GM12801 (cell line): ENCODE data around the gene FBXO24.

Experiments
- CTCF ChIP-seq: IDR thresholded peaks from one replicate; pipeline ENCODE4 v1.5.1; 2011; ENCODE audit warnings: control low read depth; ENCODE audit not compliant: insufficient read length; ENCODE audit errors: extremely low read depth

The FBXO24 gene

DNA sequence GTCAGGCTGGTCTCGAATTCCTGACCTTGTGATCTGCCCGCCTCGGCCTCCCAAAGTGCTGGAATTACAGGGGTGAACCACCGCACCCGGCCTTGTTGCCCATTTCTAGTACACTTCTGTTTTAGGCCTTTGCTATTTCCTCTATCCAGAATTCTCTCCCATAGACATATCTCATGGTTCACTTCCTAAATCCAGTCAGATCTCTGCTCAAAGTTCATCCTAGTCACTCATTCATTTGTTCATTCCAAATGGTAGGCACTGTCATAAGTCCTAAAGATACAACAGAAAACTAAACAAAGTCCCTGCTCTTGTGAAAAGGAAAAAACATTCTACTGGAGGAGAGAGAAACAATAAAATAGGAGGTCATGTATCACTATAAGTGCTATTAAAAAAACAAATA, 23.8 kb downstream of the FBXO24 start:
- TF ChIP-seq CTCF: no peak

DNA sequence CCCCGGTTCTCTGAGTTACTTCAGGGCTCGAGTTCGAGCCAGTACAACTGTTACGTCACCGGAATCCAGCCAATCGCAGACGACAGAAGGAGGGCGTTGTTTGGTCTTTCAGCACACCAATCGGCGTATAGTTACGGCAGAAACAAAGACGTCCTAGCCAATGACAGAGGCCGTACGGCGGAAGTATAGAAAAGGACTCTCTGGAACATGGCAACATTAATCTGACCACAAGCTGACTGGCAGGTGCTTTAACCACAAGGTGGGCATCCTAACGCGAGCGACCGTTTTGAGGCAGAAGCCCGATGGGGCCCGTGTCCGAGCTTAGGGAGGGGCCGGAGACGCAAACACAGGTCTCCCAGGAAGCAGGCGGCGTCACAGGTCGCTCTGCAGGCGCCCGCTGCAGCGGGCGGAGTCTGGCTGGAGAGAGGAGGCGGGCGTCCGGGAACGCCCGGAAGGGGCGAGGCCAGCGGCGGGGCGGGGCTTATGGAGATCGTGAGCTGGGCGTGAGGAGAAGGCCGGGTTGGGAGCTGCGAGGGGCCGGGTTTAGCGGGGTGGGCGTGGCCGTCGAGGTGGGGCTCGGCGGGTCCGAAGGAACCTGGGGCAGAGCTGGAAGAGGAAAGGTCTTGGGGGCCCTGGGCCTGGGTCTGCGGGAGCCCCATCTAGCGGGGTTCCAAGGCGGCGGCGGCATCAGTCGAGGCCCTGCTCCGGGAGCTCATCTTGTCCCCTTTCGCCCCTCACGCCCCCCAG, 26.0 kb downstream of the FBXO24 start, which contains the start of gene MOSPD3:
Gene MOSPD3, plus strand, starts transcription at position 558 of the 747 bp plus-strand sequence. CDS start 252 bp downstream, outside the sequence.
- no peak for TF ChIP-seq CTCF

GRCh38 chr7:100612730-100613390, 26.7 kb downstream of the FBXO24 start:
- TF ChIP-seq CTCF: no peak

DNA sequence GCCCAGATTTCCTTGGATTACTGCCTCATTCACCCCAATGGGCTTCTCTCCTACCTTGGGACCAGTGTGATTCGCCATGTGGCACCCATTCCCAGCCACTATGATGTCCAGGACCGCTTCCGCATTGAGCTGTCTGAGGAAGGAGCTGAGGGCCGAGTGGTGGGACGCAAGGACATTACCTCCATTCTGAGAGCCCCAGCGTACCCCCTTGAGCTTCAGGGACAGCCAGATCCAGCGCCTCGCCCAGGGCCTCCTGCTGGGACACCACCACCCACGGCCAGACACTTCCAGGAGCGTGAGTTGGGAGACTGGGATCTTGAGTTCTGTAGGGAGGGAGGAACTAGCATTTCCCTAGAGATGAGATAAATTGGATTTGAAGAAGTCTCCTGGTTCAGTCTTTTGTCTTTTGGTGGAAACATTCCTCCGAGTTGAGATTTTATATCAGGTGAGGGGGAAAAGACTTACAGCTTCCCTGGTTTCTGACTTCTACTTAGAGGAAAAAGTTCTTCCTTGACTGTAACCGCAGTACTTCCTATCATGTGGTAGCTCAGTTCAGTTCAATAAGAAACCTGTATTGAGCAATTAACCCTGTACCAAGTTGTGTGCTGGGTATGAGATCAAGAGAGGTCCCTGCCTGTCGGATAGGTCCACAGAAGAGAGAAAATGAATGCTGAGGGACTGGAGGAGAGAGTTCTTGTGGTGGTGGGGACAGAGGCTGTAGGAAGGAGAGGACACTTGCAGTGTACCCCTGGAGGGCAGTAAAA, 27.5 kb downstream of the FBXO24 start:
- TF ChIP-seq CTCF: no peak

DNA sequence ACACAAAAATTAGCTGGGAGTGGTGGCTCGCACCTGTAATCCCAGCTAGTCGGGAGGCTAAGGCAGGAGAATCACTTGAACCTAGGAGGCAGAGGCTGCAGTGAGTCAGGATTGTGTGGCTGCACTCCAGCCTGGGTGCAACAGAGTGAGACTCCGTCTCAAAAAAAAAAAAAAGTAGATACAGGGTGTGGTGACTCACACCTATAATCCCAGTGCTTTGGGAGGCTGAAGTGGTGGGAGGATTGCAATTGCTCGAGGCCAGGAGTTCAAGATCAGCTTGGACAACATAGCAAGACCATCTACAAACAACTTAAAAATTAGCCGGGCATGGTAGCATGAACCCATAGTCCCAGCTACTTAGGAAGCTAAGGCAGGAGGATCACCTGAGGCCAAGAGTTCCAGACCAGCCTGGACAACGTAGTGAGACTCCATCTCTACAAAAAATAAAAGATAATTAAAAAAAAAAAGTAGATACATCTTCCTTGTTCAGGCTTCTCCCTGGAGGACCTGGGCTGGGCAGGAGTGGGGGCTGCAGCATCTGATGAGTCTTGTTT, 28.3 kb downstream of the FBXO24 start:
- no peak for TF ChIP-seq CTCF

DNA sequence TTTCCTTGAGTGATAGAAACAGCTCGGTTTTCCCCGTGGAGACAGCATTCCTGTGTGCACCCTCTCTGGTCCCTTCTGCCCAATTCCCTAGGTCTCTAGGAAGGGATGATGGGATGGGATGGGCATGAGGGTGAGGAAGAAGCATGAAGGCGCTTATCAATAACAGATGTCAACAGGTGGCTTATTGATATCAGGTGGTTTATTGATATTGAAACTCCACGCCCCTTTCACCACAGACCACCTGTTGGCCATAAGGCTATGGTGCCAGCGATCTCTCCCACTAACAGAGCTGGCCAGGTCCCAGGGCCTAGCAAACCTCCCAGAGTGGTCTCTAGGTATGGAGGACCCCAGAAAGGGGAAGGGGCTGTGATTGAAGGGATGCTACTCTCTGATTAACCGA, 34.1 kb downstream of the FBXO24 start:
- TF ChIP-seq CTCF: no peak

- TF ChIP-seq CTCF: no peak
Measured at GRCh38 chr7:100620804-100621203, 34.7 kb downstream of the FBXO24 start.
